Measurements from ENCODE around the gene EFCC1. TPM values are rescaled to one million over a fixed set of nuclear protein-coding genes. Genes with fewer than 3 reads are reported as not detected.

The EFCC1 gene
- total RNA-seq, 1 donor: not detected

DNA sequence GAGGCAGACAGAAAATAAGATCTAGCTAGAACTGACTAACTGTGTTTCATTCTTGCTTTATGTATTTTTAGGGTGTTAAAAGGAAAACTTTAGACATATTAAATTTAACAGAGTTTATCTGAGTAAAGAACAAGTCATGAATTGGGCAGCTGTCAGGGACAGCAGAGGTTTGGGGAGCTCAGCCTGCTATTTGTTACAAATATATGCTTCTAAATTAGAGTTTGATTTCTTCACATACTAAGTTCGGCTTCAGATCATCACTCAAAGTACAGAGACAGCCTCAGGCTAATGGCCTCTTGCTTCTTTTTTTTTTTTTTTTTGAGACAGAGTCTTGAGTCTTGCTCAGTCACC lies 21.9 kb downstream of the EFCC1 start:
- no peak for DNase-seq (ENCODE audit: low read depth)
- TF ChIP-seq, protein P1, sequence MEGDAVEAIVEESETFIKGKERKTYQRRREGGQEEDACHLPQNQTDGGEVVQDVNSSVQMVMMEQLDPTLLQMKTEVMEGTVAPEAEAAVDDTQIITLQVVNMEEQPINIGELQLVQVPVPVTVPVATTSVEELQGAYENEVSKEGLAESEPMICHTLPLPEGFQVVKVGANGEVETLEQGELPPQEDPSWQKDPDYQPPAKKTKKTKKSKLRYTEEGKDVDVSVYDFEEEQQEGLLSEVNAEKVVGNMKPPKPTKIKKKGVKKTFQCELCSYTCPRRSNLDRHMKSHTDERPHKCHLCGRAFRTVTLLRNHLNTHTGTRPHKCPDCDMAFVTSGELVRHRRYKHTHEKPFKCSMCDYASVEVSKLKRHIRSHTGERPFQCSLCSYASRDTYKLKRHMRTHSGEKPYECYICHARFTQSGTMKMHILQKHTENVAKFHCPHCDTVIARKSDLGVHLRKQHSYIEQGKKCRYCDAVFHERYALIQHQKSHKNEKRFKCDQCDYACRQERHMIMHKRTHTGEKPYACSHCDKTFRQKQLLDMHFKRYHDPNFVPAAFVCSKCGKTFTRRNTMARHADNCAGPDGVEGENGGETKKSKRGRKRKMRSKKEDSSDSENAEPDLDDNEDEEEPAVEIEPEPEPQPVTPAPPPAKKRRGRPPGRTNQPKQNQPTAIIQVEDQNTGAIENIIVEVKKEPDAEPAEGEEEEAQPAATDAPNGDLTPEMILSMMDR (IDR thresholded peaks at IDR 0.05; ENCODE audit: insufficient read depth, low read length): no peak
- no peak overlapping the region for H3K4me3 ChIP-seq (ENCODE audit: low read depth, low read length)

DNA sequence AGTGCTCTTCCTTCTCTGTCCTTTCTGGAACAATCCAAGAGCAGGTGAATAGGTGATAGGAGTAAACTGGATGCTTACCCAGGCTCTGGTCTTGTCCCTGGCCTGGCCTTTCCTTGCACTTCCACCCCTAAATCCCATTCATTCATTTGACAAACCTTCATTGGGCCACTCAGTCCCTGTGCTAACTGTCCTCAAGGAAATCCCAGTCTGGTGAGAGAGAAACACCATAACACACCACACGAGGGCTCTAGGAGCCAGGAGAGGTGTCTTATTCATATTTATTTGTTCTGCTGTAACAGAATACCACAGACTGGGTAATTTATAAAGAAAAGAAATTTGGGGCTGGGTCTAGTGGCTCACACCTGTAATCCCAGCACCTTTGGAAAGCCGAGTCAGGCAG lies 22.8 kb downstream of the EFCC1 start:
- TF ChIP-seq, protein P1 (IDR thresholded peaks at IDR 0.05; ENCODE audit: insufficient read depth, low read length): peak; percentile 24
- no peak overlapping the region for H3K4me3 ChIP-seq (ENCODE audit: low read depth, low read length)
- no peak for DNase-seq (ENCODE audit: low read depth)

DNA sequence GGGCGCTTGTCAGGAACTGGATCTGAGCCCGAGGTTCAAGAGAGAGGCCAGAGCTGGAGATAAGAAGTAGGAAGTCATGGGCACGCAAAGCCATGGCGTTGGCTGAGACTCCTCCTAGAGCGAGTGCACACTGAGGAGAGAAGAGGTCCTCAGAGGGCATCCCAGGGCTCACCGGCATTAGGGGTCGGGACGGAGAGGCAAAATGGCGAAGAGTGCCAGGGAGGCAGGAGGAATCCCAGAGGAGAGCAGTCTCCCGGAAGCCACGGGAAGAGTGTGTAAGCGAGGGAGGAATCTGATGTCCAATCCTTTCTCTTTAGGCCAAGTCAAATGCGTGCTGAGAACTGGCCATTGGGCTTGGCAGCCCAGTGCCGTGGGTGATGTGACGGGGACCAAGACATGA lies 24.0 kb downstream of the EFCC1 start:
- DNase-seq (ENCODE audit: low read depth): no peak
- no peak overlapping the region for H3K4me3 ChIP-seq (ENCODE audit: low read depth, low read length)
- TF ChIP-seq, protein P1 (IDR thresholded peaks at IDR 0.05; ENCODE audit: insufficient read depth, low read length): no peak

DNA sequence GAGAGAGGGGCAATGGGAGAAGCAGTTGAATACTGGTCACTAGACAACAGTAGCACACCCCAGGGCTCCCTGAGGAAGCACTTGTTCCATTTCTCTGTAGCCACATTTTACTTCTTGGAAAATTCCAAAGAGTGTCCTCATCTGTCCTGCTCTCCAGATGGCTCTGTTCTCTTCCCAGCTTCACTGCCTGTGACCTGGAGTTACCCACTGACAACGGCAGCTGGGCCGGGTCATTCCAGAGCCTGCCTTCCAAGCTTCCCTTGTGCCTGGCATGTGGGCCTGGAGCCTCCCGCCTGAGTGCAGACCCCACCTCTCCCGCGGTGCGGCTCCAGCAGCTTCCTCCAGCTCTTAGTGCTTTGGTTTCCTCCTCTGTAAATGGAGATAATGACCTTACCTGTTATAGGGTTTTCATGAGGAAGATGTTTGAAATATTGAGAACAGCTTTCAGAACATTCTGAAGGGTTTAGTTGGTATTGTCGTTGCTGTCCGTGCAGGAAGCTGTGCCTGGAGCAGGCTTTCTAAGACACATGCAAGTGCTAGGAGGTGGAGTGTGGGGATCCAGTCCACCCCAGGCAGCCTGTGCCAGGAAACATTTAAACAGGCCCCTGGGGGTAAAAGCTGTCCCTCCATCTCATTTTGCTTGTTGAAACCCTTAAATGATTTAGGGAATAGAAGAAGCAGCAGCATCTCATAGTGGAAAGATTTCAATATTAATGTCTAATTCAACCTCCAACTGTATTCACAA lies 24.8 kb downstream of the EFCC1 start:
- no peak for DNase-seq (ENCODE audit: low read depth)
- TF ChIP-seq, protein P1 (IDR thresholded peaks at IDR 0.05; ENCODE audit: insufficient read depth, low read length): no peak
- no peak overlapping the region for H3K4me3 ChIP-seq (ENCODE audit: low read depth, low read length)

DNA sequence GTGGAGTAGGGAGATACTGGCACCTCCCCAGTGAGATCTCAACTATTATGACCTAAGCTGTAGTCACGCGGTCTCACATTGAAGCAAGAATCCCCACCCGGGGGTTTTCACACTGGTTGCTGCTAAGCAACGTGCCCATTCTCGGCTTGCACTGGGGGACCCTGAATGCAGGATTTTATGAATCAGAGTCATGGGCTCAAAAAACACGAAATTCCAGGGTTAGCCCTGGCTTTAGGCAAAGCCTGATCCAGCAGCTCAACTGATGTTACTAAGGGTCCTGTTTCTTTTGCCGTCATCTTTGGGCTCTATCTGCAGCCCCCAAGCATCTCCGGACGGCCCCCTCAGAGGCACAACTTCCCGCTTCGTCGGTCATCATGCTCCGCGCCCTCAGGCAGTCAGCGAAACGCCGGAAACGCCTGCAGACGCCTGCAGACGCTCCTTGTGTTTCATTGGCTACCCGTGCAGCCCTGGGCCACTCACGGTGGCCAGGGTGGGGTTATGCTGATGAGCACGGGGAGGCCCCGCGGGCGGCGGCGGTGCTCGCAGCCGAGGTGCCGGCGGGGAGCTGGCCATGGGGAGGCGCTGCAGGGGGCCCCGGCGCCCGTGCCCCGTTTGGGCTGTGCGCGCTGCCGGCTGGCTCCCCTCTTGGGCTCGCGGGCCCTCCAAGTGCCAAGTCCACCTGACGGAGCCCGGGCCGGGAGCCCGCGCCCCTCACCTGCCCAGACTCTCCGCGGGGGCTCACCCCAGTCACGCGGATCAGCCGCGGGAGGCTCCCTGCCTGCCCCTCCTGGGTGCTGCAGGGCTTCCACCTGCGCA lies 25.8 kb downstream of the EFCC1 start:
- peak; percentile 58 for DNase-seq (ENCODE audit: low read depth)
- TF ChIP-seq, protein P1 (IDR thresholded peaks at IDR 0.05; ENCODE audit: insufficient read depth, low read length): peak; percentile 13
- peak overlapping the region; percentile 25 for H3K4me3 ChIP-seq (ENCODE audit: low read depth, low read length)

DNA sequence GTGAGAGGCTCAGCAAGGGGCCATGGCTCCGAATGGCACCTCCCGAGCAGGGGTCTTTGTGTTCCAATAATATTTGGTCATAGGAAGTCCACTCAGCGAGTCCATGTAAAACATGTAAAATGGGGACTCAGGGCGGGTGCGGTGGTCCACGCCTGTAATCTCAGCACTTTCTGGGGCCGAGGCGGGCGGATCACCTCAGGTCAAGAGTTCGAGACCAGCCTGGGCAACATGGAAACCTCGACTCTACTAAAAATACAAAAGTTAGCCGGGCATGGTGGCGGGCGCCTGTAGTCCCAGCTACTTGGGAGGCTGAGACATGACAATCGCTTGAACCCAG lies 26.4 kb downstream of the EFCC1 start:
- DNase-seq (ENCODE audit: low read depth): no peak
- TF ChIP-seq, protein P1 (IDR thresholded peaks at IDR 0.05; ENCODE audit: insufficient read depth, low read length): no peak
- H3K4me3 ChIP-seq (ENCODE audit: low read depth, low read length): no peak overlapping the region
